ENCODE data around the gene SLC27A4. TPM values are rescaled to one million over a fixed set of nuclear protein-coding genes. Genes with fewer than 3 reads are reported as not detected.

The SLC27A4 gene
- total and polyA plus RNA-seq, 2 of the 13 experiments (the other 11 are each of a cell fraction or from before 2014, with no cell fraction given) = 10.6 to 18.8 TPM

- intact Hi-C loops (cut with micrococcal nuclease; ENCODE audit: unreplicated experiment) = no loop called here
- Histone ChIP-seq H3K36me3 (replicated peaks in 1 of 2; ENCODE audit: control insufficient read depth in 1 of 2, insufficient read depth in 2 of 2, low read length in 2 of 2) (no peaks in the 10 kb centered on the region), H3K4me3 (replicated peaks in 1 of 3; ENCODE audit: insufficient read depth in 1 of 3, low read depth in 2 of 3, low read length in 3 of 3) (no peak overlapping the region; a peak in 1 of 6 replicates), H3K27me3 (ENCODE audit: control insufficient read depth in 1 of 2, insufficient read depth in 2 of 2, low read length in 2 of 2) (peaks cover 0 to 13% of the 10 kb centered on the region in 2 experiments; a peak in 1 of 5 replicates), H4K20me1 (ENCODE audit: insufficient read depth, low read length) (no peaks in the 10 kb centered on the region), H3K79me2 (ENCODE audit: insufficient read depth, low read length) (no peaks in the 10 kb centered on the region), H3K27ac (ENCODE audit: extremely low read length, insufficient read depth, low read length) (no peak overlapping the region), H3K4me1 (ENCODE audit: insufficient read depth, low read length) (peaks cover 56% of the 10 kb centered on the region), H3K9ac (ENCODE audit: insufficient read depth, low read depth, low read length) (no peak overlapping the region), H2AFZ (ENCODE audit: low read length) (no peak overlapping the region), H3K4me2 (ENCODE audit: low read depth, low read length) (peak overlapping the region; percentile 6; the same call in 1 of the 2 replicates), H3K9me3 (ENCODE audit: low read length) (no peaks in the 10 kb centered on the region)
- no peak for DNase-seq (ENCODE audit: low spot score)
- FAIRE-seq = no peak
- in situ Hi-C loops (cut with HindIII; ENCODE audit: extremely low pct_ligation_motif_present, low pct_unique_long_range_greater_than_20kb) = no loop called here
- WGBS (ENCODE audit: low lambda C conversion rate) = 36% methylated on average over 22 of the region's 26 CpGs
- no peak for ATAC-seq
- ChIA-PET POLR2A (no interaction called here), CTCF (ENCODE audit: low intra/inter-chr PET ratio, low total read pairs) (no interaction called here)
- no TSS peak for BruUV-seq (replicated peaks)
- TF ChIP-seq SKI (IDR thresholded peaks at IDR 0.05; ENCODE audit: partially characterized antibody) = no peak
- no peak for TF ChIP-seq HMG20A (CRISPR knock-in tag; IDR thresholded peaks at IDR 0.05; ENCODE audit: borderline replicate concordance)
- TF ChIP-seq CERS6 (CRISPR knock-in tag; IDR thresholded peaks at IDR 0.05) = no peak
- no peak for TF ChIP-seq ZNF879 (CRISPR knock-in tag; IDR thresholded peaks at IDR 0.05)
- no peak for TF ChIP-seq IRX3 (CRISPR knock-in tag; IDR thresholded peaks at IDR 0.05; ENCODE audit: borderline replicate concordance, low read depth)
- TF ChIP-seq ZBTB2 (CRISPR knock-in tag; IDR thresholded peaks at IDR 0.05; ENCODE audit: low read depth) = no peak
- TF ChIP-seq HMGXB4 (CRISPR knock-in tag; IDR thresholded peaks at IDR 0.05; ENCODE audit: borderline replicate concordance in 1 of 2, low read depth in 1 of 2) = no peak
- TF ChIP-seq ZFP41 (CRISPR knock-in tag; IDR thresholded peaks at IDR 0.05; ENCODE audit: borderline replicate concordance) = no peak
- TF ChIP-seq ZNF160 (CRISPR knock-in tag; IDR thresholded peaks at IDR 0.05) = no peak
- TF ChIP-seq ZBTB14 (CRISPR knock-in tag; IDR thresholded peaks at IDR 0.05) = no peak
- no peak for TF ChIP-seq ZNF746 (CRISPR knock-in tag; IDR thresholded peaks at IDR 0.05)
- no peak for TF ChIP-seq AHR (CRISPR knock-in tag; IDR thresholded peaks at IDR 0.05)
Measured at GRCh38 chr9:128408963-128409431, 68.7 kb downstream of the SLC27A4 start.
